SH-SY5Y (cell line): ENCODE results near the gene RAD51B.

ENCODE experiments used
- GATA2 ChIP-seq: IDR thresholded peaks from 2 replicates; pipeline ENCODE4 v1.6.1; 2011; ENCODE audit warnings: mild to moderate bottlenecking, low read depth, low read length
- GATA3 ChIP-seq: IDR thresholded peaks from 2 replicates; pipeline ENCODE4 v1.6.1; 2011; ENCODE audit warnings: low read depth, mild to moderate bottlenecking, low read length, moderate library complexity

- TF ChIP-seq GATA2 (no peak), GATA3 (no peak)
Measured at GRCh38 chr14:68775614-68776126, 956.1 kb downstream of the RAD51B start.
